Middle frontal gyrus (tissue), 1 donor: Measurements from ENCODE around the gene PANX3.
"Not testable (repeated sequence)": the region's sequence is repeated elsewhere in the genome, so short reads cannot be mapped to it uniquely, and the experiment has no call there.

Source experiments
- DNase-seq: peaks from one replicate; pipeline ENCODE4 v3.0.0-alpha.2; 2015; ENCODE audit warnings: low spot score; ENCODE audit errors: extremely low spot score

PANX3 gene, protein sequence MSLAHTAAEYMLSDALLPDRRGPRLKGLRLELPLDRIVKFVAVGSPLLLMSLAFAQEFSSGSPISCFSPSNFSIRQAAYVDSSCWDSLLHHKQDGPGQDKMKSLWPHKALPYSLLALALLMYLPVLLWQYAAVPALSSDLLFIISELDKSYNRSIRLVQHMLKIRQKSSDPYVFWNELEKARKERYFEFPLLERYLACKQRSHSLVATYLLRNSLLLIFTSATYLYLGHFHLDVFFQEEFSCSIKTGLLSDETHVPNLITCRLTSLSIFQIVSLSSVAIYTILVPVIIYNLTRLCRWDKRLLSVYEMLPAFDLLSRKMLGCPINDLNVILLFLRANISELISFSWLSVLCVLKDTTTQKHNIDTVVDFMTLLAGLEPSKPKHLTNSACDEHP

DNA sequence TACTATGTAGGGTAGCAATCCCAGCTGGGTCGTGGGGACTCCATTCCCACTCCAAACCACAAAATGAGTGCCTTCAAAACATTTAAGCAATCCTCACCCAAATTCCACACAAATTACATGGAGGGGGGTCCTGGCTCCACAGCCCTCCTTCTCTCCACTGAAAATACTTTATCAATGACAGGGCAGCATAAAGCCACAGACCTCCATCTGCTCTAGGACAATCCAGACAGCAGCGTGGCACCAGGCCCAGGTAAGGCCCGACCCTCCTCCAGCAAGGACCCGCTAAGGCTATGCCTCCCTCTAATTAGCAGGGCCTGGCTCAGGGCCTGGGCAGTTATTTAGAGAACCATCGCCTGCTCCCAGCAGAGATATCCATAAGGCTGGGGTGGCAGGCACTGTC is at the start of gene PANX3:
PANX3 (plus strand) TSS at position 365 of the 400 bp plus-strand sequence. CDS start 129 bp downstream, outside the sequence.
- DNase-seq = no peak

DNA sequence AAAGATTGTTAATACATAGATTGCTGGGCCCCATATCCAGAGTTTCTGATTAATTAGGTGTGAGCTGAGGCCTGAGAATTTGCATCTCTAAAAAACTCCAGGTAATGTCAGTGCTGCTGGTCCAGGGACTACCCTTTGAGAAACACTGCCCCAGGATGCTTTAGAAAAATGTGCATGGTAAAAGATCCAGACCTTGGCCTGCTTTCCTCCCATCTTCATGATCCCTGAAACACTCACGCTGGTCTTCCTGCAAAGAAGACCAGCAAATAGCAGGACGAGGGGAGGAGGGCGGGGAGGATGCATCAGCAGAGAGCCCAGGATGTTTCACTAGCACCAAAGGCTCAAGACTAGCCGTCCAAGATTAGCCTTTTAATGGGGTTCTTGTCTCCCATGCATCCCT is 41.5 kb upstream of the PANX3 start, which contains the start of gene OR8A1:
OR8A1 (plus strand) TSS at position 301 of the 400 bp plus-strand sequence. CDS start 123 bp downstream, outside the sequence.
- DNase-seq = no peak

DNA sequence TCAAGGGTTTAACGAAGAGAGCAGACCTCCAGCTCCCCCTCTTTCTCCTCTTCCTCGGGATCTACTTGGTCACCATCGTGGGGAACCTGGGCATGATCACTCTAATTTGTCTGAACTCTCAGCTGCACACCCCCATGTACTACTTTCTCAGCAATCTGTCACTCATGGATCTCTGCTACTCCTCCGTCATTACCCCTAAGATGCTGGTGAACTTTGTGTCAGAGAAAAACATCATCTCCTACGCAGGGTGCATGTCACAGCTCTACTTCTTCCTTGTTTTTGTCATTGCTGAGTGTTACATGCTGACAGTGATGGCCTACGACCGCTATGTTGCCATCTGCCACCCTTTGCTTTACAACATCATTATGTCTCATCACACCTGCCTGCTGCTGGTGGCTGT is 41.1 kb upstream of the PANX3 start:
- DNase-seq = no peak

DNA sequence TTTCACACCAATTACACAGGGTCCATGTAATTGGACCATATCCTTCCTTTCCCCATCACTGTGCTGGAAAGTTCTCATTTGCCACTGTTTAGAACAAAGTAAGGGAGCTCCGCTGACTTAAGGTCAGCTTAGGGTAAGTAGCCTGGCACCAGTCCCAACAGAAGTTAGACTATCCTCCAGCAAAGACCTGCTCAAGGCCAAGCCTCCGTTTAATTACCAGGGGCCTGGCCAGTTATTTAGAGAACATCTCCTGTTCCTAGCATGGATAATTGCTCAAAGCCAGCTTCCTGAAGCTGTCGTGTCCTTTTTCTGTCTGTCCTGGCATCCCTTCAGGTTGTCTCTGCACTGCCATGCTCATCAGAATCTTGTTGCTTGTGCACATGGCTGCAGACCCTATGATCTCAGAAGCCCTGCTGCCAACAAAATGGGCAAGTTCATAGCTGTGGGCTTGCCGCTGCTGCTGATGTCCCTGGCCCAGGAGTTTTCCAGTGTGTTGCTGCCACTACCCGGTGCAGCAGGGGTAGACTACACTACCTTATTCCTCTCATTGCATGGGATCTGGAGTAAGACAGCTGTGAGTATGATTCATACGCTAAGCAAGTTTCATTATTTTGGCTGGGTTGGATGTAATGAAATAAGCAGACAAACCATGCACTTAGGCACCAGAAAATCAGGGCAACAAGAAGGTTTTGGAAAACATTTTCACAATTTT is 33.4 kb upstream of the PANX3 start:
- no peak for DNase-seq

DNA sequence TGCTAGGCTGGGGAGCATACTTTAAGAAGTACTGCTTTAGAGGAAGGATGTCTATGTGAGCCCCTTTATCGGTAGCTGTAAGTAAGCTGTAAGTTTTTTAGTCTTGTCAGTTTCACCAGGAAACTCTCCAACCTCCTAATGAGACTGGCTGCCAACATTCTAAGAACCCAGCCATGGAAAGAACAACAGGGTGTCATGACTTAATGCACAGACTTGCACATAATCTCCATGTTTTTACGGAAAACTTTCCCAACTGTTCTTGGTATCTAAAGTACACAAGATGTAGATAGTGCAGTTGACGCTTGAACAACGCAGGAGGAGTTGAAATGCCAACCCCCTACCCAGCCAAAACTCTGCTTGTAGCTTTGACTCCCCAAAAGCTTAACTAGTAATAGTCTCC is 32.5 kb upstream of the PANX3 start:
- DNase-seq = no peak

DNA sequence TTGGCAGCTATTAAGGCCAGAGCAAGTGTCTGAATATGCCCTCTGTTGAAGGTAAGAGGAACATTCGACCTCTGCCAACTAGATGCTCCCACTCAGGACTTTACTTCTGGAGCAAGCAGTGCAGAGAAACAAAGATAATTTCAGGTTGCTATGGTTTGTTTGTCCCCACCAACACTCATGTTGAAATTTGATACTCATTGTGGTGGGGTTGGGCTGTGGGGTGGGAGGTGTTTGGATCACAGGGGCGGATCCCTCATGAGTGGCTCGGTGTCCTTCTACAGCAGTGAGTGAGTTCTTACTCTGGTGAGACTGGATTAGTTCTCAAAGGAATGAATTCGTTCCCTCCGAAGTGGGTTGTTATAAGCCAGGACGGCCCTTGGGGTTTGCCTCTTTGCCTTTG is 29.4 kb upstream of the PANX3 start:
- no peak for DNase-seq

DNA sequence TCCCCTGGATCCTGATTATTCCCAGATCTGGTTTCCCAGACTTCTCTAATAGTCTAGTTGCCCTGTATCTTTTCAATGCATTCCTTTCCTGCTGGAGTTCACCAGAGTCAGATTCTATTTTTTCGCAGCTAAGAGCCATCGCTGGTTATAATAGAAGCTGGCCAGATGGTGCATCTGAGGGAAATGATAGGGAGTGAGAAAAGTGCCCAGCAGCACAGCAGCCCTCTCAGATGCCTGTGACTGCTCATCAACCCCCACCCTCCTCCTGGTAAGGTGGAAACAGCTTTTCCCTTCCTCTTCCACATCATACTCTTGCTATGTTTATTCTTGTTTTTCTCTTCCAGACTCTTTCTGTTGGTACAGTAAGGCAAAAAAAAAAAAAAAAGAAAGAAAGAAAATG is 28.7 kb upstream of the PANX3 start:
- DNase-seq = peak; percentile 27

DNA sequence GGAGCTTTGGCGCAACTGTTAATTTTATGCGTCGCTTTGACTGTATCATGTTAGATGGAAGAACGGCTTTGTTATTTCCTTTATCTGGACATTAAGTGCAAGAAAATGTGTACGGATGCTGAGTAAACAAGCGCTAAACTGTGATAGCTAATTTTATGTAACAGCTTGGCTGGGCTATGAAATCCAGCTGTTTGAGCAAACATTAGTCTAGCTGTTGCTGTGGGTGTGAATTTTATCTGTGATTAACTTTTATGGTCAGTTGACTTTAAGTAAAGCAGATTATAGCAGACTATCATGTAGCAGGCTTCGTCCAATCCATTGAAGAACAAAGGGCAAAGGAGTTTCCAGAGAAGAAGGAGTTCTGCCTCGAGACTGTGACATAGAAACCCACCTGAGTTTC is 27.4 kb upstream of the PANX3 start:
- no peak for DNase-seq

DNA sequence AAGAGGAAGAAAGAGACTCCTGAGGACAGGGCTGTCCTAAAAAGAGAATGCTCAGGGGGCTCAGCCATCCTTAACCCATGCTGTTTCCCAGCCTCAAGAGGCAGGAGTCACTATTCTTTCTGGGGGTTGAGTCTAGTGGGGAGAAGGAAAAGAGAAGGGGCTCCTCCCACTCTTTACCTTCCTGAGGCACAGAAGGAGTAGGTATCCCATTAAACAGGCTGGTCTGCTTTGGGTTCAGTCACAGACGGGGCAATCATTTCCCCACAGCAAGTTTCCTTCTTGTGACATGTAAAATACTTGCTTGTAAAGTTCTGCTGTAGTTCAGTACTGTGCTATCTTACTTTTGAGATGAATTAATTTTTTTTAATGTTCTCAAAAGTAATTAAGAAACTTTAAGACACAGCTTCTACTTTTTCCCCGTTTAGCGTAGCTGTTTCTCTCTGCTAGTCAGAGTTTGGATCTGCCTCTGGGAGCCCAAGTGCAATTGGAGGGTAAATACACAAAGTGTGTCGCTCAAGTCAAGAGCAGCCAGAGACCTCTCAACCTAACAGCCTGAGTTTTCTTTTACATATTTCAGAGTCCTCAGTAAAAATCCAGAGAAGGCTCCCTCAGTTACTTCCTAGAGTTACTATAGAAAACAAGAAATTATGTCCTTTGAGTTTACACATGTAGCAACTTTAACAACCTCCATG is 26.4 kb upstream of the PANX3 start:
- DNase-seq = no peak

DNA sequence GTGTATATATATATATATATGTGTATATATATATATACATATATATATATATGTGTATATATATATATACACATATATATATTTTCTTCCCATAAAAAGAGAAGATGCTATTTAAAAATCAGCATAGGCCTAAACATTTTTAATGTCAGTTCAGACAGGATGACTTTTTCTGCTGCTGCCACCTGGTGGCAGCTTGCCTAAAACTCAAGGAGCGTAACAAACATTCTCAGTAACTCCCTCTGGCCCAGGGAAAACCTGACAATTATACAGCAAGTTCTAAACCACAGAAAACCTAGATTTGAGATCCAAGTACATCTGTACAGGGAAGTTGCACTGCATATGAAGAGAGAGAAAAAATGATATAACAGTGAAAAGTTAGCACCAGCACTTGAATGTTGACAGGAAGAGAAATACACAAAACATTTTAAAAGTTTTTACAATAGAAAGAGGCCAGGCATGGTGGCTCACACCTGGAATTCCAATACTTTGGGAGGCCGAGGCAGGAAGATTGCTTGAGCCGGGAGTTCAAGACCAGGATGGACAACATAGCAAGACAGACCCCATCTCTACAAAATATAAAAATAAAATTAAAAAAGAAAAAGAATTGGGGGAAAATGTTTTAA is 24.9 kb upstream of the PANX3 start:
- DNase-seq = peak; percentile 52

DNA sequence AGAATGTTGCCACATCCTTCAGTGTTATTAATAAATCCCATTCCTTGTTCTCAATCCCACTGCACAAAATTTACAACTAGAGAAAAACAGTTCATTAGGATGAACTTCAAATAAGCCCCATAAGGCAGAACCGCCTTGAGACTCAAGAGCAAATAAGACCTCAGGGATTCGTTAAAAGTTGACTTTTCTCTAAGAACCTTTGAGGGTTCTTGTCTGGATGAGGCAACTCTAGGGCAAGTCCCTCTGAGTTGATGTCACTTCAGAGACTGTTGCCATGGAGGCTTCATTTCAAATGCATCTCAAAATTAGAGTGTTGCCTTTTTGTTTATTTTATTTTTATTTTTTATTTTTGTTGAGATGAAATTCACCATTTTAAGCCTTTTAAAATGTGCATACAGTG is 19.8 kb upstream of the PANX3 start:
- no peak for DNase-seq

DNA sequence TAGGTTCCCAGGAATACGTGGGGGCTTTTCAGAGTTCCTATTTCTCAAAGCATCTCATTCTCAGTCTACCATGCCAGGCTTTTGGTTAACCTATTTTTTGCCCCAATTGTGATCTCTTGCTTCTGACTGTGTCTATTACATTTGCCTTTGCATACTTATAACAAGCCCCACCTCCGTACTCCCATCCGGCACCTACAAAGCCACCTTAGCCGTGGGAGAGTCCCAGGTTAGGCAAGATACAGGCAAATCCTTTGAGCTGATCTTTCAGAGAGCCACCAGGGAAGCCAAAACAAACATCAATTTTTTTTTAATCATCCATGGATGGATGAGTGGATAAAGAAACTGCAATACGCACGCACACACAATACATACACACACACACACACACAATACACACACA is 18.6 kb upstream of the PANX3 start:
- DNase-seq = no peak

DNA sequence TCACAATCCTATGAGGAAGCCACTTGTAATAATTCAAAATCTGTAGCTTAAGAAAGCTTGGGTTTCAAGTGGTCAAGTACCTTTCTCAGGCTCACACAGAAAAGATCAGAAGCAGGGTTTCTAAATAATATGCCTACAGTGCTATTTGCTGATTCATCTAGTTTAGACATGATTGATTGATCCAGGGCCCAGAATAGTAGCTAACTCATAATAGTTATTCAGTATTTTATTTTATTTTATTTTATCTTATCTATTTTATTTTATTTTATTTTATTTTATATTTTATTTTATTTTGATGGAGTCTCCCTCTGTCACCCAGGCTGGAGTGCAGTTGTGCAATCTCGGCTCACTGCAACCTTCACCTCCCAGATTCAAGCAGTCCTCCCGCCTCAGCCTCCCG is 15.9 kb upstream of the PANX3 start:
- DNase-seq = no peak

DNA sequence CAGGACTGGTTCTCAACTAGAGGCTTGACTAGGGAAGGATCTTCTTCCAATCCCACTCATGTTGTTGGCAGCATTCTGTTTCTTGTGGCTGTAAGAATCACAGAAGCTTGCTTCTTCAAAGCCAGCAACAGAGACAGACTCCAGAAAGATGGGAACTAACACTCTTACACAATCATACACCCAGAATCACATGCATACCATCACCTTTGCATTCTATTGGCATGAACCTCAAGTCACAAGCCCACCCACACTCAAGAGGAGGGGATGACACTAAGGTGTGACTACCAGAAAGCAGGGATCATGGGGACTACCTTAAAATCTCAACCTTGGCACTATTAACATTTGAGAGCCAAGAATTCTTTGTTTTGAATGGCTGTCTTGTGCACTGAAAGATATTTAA is 13.6 kb upstream of the PANX3 start:
- no peak for DNase-seq

DNA sequence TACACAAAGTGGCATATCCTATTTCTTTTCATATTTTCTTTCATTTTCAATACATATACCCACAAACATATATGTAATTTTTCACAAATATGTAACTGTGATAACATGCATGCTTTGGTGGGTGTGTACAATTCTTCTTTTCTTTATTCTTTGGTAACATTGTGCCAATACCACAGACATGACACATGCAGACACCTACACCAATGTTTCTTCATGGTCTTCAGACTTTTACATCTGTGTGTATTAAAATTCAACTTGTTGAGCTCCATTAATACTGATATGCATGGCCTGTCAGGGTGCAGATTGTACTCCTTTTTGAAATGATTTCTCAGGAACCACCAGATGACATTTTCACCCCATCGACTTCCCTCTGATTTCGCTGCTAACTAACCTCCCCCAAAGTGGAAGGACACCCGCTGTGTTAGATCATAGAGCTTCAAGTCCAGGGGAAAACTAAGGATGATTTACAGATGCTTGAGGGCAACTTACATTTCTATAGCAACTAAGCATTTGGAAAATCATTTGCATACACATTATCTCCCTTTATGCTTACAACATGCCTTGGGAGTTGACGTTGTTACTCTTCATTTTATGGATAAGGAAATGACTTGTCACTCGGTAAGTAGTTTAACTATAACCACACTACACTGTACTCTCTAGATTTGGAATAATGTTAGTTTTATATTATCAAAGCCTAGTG is 10.5 kb upstream of the PANX3 start:
- no peak for DNase-seq

DNA sequence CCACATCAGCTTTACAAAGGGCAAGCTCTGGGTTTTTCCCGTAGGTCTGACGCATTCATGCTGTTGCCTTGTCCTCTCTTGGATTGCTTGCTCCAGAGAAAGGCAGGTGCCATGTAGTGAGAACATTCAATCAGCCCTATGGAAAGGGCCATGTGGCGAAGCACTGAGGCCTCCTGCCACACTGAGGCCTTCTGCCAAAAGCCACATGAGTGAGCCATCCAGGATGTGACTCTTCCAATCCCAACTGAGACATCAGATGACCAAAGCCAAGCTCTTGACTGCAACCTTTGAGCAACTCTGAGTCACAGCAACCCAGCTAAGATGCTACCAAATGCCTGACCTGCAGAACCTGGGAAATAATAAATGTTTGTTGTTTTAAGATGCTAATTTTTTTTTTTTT is 9.0 kb upstream of the PANX3 start:
- DNase-seq = no peak

DNA sequence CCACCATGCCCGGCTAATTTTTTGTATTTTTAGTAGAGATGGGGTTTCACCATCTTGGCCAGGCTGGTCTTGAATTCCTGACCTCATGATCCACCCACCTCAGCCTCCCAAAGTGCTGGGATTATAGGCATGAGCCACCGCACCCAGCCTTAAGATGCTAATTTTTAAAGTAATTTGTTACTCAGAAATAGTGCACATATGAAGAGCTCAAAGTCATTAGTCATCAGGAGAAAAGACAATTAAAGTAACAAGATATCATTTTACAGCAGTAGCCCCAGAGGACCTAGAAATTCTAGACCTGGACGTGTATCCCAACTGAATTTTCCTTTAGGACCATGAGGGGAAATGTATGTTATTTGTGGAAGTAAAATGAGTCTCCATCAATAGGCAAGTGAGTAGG is 8.5 kb upstream of the PANX3 start:
- DNase-seq = not testable (repeated sequence)

DNA sequence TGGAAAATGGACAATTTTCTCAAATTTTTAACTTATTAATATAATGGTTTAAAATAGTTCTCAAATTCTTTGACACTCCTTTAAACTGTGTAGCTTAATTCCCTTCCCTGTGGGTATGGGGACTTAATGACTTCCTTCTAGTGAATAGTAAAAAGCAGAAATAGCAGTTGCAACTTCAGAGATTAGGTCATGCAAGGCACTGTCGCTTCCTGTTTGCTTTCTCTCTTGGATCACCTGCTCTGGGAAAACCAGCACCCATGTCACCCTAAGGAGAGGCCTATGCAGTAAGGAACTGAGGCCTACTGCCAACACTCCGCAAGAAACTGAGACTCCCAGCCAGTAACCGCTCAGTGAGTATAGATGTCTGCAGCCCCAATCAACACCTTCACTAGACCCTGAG is 5.5 kb upstream of the PANX3 start:
- no peak for DNase-seq

DNA sequence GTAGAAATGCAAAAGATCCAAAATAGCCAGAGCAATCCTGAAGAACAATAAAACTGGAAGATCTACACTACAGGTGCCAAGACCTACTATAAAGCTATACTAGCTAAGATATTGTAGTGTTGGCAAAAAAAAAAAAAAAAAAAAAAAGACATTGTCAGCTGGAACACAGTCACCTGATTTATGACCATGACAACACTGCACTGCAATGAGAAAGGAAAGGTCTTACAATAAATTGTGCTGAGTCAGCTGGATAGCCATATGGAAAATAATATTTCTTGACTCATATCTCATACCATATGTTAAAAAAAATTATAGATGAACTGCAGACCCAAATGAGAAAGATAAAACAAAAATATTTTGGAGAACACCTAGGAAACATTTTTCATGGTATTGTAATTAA is 3.1 kb upstream of the PANX3 start:
- DNase-seq = no peak

DNA sequence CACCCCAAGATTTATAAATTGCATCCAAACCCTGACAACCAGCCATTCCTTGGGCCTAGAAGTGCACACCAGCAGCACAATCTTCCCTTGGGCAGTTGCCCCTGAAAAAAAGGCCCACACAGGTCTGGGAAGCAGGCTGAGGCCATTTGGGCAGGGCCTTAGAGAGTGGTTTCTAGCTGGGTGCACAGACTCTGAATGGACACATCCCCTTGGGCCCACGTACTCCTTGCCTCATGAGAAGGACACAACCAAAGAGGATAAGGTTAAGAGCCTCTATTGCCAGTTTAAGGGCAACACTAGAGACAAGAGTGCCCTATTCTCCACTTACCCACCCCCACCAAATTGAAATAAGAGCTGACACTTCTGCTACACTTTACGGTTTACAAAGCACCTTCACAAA is 933 bp upstream of the PANX3 start:
- no peak for DNase-seq

DNA sequence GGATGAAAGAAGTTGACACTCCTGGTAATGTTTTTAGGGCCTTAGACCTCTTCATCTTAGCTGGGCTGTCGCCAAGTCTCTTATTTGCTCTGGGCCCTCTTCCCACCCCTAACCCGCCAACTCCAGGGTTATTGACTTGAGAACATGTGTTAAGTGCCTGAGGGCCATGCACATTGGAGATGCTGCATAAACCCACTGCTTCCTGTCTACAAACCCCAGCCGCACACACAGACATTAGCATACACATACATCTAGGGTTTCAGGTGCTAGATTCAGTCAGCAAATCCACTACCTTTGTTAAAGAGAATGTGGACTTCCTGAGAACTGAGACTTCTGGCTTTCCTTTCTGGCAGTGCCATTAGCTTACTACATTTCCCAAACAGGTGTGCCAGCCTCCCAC is 817 bp downstream of the PANX3 start:
- DNase-seq = no peak
